ENCODE measurements around the gene BEND7. TPM values are rescaled to one million over a fixed set of nuclear protein-coding genes. Genes with fewer than 3 reads are reported as not detected.

The BEND7 gene
- total RNA-seq, 1 donor = 9.0 TPM

- Histone ChIP-seq H3K27ac (ENCODE audit: low read depth, low read length) (no peak overlapping the region), H3K79me2 (ENCODE audit: insufficient read depth, low read length) (no peaks in the 10 kb centered on the region), H3K4me1 (ENCODE audit: insufficient read depth, low read length) (no peaks in the 10 kb centered on the region), H3K9me3 (ENCODE audit: low read depth, low read length) (no peaks in the 10 kb centered on the region), H2AFZ (ENCODE audit: low read length) (no peak overlapping the region), H3K27me3 (ENCODE audit: insufficient read depth, low read length) (no peaks in the 10 kb centered on the region), H3K4me3 (ENCODE audit: insufficient read depth, low read length) (no peak overlapping the region), H3K4me2 (ENCODE audit: insufficient read depth, low read length) (no peak overlapping the region), H4K20me1 (ENCODE audit: insufficient read depth, low read length) (no peaks in the 10 kb centered on the region), H3K36me3 (ENCODE audit: insufficient read depth, low read length) (peaks cover 8% of the 10 kb centered on the region)
- no peak for DNase-seq (ENCODE audit: insufficient read length, low spot score, missing footprints)
- no peak for TF ChIP-seq CTCF (IDR thresholded peaks at IDR 0.05; ENCODE audit: extremely low read depth, low read depth, low read length)
Observed at GRCh38 chr10:13483951-13484350, 44.9 kb downstream of the BEND7 start.

- H2AFZ ChIP-seq (ENCODE audit: low read length) = no peak overlapping the region
- H3K4me2 ChIP-seq (ENCODE audit: insufficient read depth, low read length) = no peak overlapping the region
- DNase-seq (ENCODE audit: insufficient read length, low spot score, missing footprints) = no peak
- no peaks in the 10 kb centered on the region for H3K79me2 ChIP-seq (ENCODE audit: insufficient read depth, low read length)
- no peaks in the 10 kb centered on the region for H3K27me3 ChIP-seq (ENCODE audit: insufficient read depth, low read length)
- H3K36me3 ChIP-seq (ENCODE audit: insufficient read depth, low read length) = peaks cover 8% of the 10 kb centered on the region
- no peak overlapping the region for H3K4me3 ChIP-seq (ENCODE audit: insufficient read depth, low read length)
- no peak for TF ChIP-seq CTCF (IDR thresholded peaks at IDR 0.05; ENCODE audit: extremely low read depth, low read depth, low read length)
- no peaks in the 10 kb centered on the region for H3K4me1 ChIP-seq (ENCODE audit: insufficient read depth, low read length)
- no peak overlapping the region for H3K27ac ChIP-seq (ENCODE audit: low read depth, low read length)
- no peaks in the 10 kb centered on the region for H3K9me3 ChIP-seq (ENCODE audit: low read depth, low read length)
- no peaks in the 10 kb centered on the region for H4K20me1 ChIP-seq (ENCODE audit: insufficient read depth, low read length)
Observed at GRCh38 chr10:13483073-13483472, 45.7 kb downstream of the BEND7 start.

- Histone ChIP-seq H3K79me2 (ENCODE audit: insufficient read depth, low read length) (no peaks in the 10 kb centered on the region), H4K20me1 (ENCODE audit: insufficient read depth, low read length) (no peaks in the 10 kb centered on the region), H3K4me2 (ENCODE audit: insufficient read depth, low read length) (no peak overlapping the region), H3K9me3 (ENCODE audit: low read depth, low read length) (no peaks in the 10 kb centered on the region), H3K4me1 (ENCODE audit: insufficient read depth, low read length) (no peaks in the 10 kb centered on the region), H3K27ac (ENCODE audit: low read depth, low read length) (no peak overlapping the region), H3K4me3 (ENCODE audit: insufficient read depth, low read length) (no peak overlapping the region), H3K36me3 (ENCODE audit: insufficient read depth, low read length) (peaks cover 8% of the 10 kb centered on the region), H3K27me3 (ENCODE audit: insufficient read depth, low read length) (no peaks in the 10 kb centered on the region), H2AFZ (ENCODE audit: low read length) (no peak overlapping the region)
- no peak for DNase-seq (ENCODE audit: insufficient read length, low spot score, missing footprints)
- no peak for TF ChIP-seq CTCF (IDR thresholded peaks at IDR 0.05; ENCODE audit: extremely low read depth, low read depth, low read length)
Observed at GRCh38 chr10:13481690-13482089, 47.1 kb downstream of the BEND7 start.

- DNase-seq (ENCODE audit: insufficient read length, low spot score, missing footprints) = no peak
- no peaks in the 10 kb centered on the region for H3K79me2 ChIP-seq (ENCODE audit: insufficient read depth, low read length)
- no peak overlapping the region for H2AFZ ChIP-seq (ENCODE audit: low read length)
- no peaks in the 10 kb centered on the region for H3K4me1 ChIP-seq (ENCODE audit: insufficient read depth, low read length)
- no peak for TF ChIP-seq CTCF (IDR thresholded peaks at IDR 0.05; ENCODE audit: extremely low read depth, low read depth, low read length)
- H3K36me3 ChIP-seq (ENCODE audit: insufficient read depth, low read length) = peaks cover 4% of the 10 kb centered on the region
- H3K27ac ChIP-seq (ENCODE audit: low read depth, low read length) = no peak overlapping the region
- H3K9me3 ChIP-seq (ENCODE audit: low read depth, low read length) = no peaks in the 10 kb centered on the region
- H3K27me3 ChIP-seq (ENCODE audit: insufficient read depth, low read length) = no peaks in the 10 kb centered on the region
- H3K4me2 ChIP-seq (ENCODE audit: insufficient read depth, low read length) = no peak overlapping the region
- H4K20me1 ChIP-seq (ENCODE audit: insufficient read depth, low read length) = no peaks in the 10 kb centered on the region
- no peak overlapping the region for H3K4me3 ChIP-seq (ENCODE audit: insufficient read depth, low read length)
Observed at GRCh38 chr10:13475124-13475523, 53.7 kb downstream of the BEND7 start.
